ENCODE results near the gene RFX8. TPM values are rescaled to one million over a fixed set of nuclear protein-coding genes. Genes with fewer than 3 reads are reported as not detected.

RFX8 gene
- total and polyA plus RNA-seq, 10 of the 15 experiments (the other 5 are each of a cell fraction or from before 2014, with no cell fraction given): 0.19 TPM; not detected in 9

GRCh38 chr2:101502095-101502494, 27.2 kb upstream of the RFX8 start:
- POLR2A ChIA-PET: interaction anchor here (0.6 kb wide), 1 partner anchor 21 kb away, joined by 3 read pairs; no protein-coding TSS in a partner anchor
- no peak for TF ChIP-seq POLR2AphosphoS2 (IDR thresholded peaks at IDR 0.05; ENCODE audit: low read depth, low read length)
- no peak for TF ChIP-seq MEF2A (IDR thresholded peaks at IDR 0.05; ENCODE audit: insufficient read depth, low read depth, low read length)
- no peak for TF ChIP-seq JUND (IDR thresholded peaks at IDR 0.05; ENCODE audit: low read depth, low read length)
- no peak for TF ChIP-seq RELA (IDR thresholded peaks at IDR 0.05; ENCODE audit: borderline replicate concordance, partially characterized antibody)
- no peak for TF ChIP-seq KLF5 (IDR thresholded peaks at IDR 0.05; ENCODE audit: partially characterized antibody)
- TF ChIP-seq, protein P1, sequence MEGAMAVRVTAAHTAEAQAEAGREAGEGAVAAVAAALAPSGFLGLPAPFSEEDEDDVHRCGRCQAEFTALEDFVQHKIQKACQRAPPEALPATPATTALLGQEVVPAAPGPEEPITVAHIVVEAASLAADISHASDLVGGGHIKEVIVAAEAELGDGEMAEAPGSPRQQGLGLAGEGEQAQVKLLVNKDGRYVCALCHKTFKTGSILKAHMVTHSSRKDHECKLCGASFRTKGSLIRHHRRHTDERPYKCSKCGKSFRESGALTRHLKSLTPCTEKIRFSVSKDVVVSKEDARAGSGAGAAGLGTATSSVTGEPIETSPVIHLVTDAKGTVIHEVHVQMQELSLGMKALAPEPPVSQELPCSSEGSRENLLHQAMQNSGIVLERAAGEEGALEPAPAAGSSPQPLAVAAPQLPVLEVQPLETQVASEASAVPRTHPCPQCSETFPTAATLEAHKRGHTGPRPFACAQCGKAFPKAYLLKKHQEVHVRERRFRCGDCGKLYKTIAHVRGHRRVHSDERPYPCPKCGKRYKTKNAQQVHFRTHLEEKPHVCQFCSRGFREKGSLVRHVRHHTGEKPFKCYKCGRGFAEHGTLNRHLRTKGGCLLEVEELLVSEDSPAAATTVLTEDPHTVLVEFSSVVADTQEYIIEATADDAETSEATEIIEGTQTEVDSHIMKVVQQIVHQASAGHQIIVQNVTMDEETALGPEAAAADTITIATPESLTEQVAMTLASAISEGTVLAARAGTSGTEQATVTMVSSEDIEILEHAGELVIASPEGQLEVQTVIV (IDR thresholded peaks at IDR 0.05; ENCODE audit: borderline replicate concordance, partially characterized antibody): no peak
- TF ChIP-seq SRF (IDR thresholded peaks at IDR 0.05; ENCODE audit: low read depth in 2 of 2, low read length in 2 of 2): no peak
- no peak for TF ChIP-seq ZBTB4 (CRISPR knock-in tag; IDR thresholded peaks at IDR 0.05)
- TF ChIP-seq CHD2 (IDR thresholded peaks at IDR 0.05; ENCODE audit: borderline replicate concordance, low read depth, low read length): no peak
- no peak for TF ChIP-seq POLR2AphosphoS5 (IDR thresholded peaks at IDR 0.05; ENCODE audit: low read length)
- H3K4me2 ChIP-seq (ENCODE audit: control insufficient read depth, insufficient read depth): no peak overlapping the region
- FAIRE-seq (no peak), ATAC-seq (peak; percentile 56), DNase-seq (ENCODE audit: low read depth, low spot score) (no peak)
- H3K27me3 ChIP-seq (replicated peaks in 1 of 2; ENCODE audit: control insufficient read depth in 2 of 2, insufficient read depth in 2 of 2, low read length in 1 of 2): no peaks in the 10 kb centered on the region
- H3K4me1 ChIP-seq (ENCODE audit: control insufficient read depth, insufficient read depth, low read length): no peaks in the 10 kb centered on the region
- in situ Hi-C loops (cut with MboI) (no loop called here), intact Hi-C loops (cut with micrococcal nuclease; ENCODE audit: unreplicated experiment) (no loop called here)
- no peaks in the 10 kb centered on the region for H4K20me1 ChIP-seq (ENCODE audit: control insufficient read depth, insufficient read depth)
- SMC1A ChIA-PET (ENCODE audit: uncharacterized antibody, unreplicated experiment): no interaction called here
- H3K9ac ChIP-seq (ENCODE audit: control insufficient read depth, insufficient read depth, low read length): no peak overlapping the region
- H2AFZ ChIP-seq (ENCODE audit: control insufficient read depth, low read depth, low read length): no peak overlapping the region
- no peaks in the 10 kb centered on the region for H3K79me2 ChIP-seq (ENCODE audit: control insufficient read depth, insufficient read depth, low read length)
- H3K27ac ChIP-seq (ENCODE audit: control insufficient read depth, insufficient read depth): no peak overlapping the region
- H3K36me3 ChIP-seq (ENCODE audit: control insufficient read depth in 2 of 2, insufficient read depth in 2 of 2, low read length in 1 of 2): no peaks in the 10 kb centered on the region
- H3K4me3 ChIP-seq: no peak overlapping the region
- CTCF ChIA-PET: interaction anchor here (1.2 kb wide), 1 partner anchor 85 kb away, joined by 4 read pairs; no protein-coding TSS in a partner anchor
- 20% methylated on average over 5 of the region's 5 CpGs for WGBS (ENCODE audit: insufficient coverage, insufficient replicate concordance, low lambda C conversion rate, missing lambda C conversion rate)
- RAD21 ChIA-PET (ENCODE audit: unreplicated experiment): no interaction called here
- H3K9me3 ChIP-seq (replicated peaks; ENCODE audit: control insufficient read depth, insufficient read depth, low read length): no peaks in the 10 kb centered on the region
- BruUV-seq (replicated peaks): no TSS peak

Data from GM12878 (cell line).